GM12892 (cell line): Measurements from ENCODE around the gene MRPL38.
A peak's percentile ranks its signal among the peaks of the same experiment; 100 is the strongest.

Experiments
- DNase-seq: peaks from one replicate; pipeline ENCODE4 v3.0.0; 2011; ENCODE audit not compliant: insufficient read length
- FAIRE-seq: peaks from 2 replicates; lab custom pipeline; 2011; peaks lifted over from hg19 to GRCh38; lab: Jason Lieb, UNC
- POLR2A ChIP-seq: IDR thresholded peaks from 2 replicates; pipeline ENCODE4 v1.6.1; 2011; ENCODE audit warnings: low read depth, low read length, control low read depth
- POLR2AphosphoS5 ChIP-seq: IDR thresholded peaks from 2 replicates; pipeline ENCODE4 v1.6.1; 2011; ENCODE audit warnings: low read depth, low read length, control low read depth
- TAF1 ChIP-seq: IDR thresholded peaks from 2 replicates; pipeline ENCODE4 v1.6.1; 2011; ENCODE audit warnings: low read depth, mild to moderate bottlenecking, control low read depth, low read length, borderline replicate concordance

MRPL38 gene

GRCh38 chr17:75900691-75901533 lies 3.8 kb downstream of the MRPL38 start:
- FAIRE-seq (no peak), DNase-seq (no peak)
- TF ChIP-seq TAF1 (no peak), POLR2AphosphoS5 (no peak), POLR2A (no peak)

- DNase-seq = no peak
- FAIRE-seq = no peak
- TF ChIP-seq TAF1 = no peak
- no peak for TF ChIP-seq POLR2A
Measured at GRCh38 chr17:75899767-75900468, 4.8 kb downstream of the MRPL38 start.

- TF ChIP-seq TAF1 = no peak
- no peak for TF ChIP-seq POLR2AphosphoS5
- no peak for TF ChIP-seq POLR2A
- DNase-seq (no peak), FAIRE-seq (no peak)
Measured at GRCh38 chr17:75899353-75899752, 5.3 kb downstream of the MRPL38 start.

GRCh38 chr17:75898791-75899190 lies 5.9 kb downstream of the MRPL38 start:
- TF ChIP-seq POLR2AphosphoS5 (no peak), TAF1 (no peak), POLR2A (no peak)
- no peak for DNase-seq
- FAIRE-seq = no peak

GRCh38 chr17:75898065-75898464 lies 6.6 kb downstream of the MRPL38 start:
- FAIRE-seq = no peak
- no peak for DNase-seq

GRCh38 chr17:75897160-75898019 lies 7.3 kb downstream of the MRPL38 start:
- TF ChIP-seq TAF1 (no peak), POLR2A (no peak), POLR2AphosphoS5 (no peak)
- no peak for FAIRE-seq
- no peak for DNase-seq

More at GRCh38 chr17:75898065-75898464, 6.6 kb downstream of the MRPL38 start:
- TF ChIP-seq TAF1 = no peak
- TF ChIP-seq POLR2A = no peak
- TF ChIP-seq POLR2AphosphoS5 = no peak

- peak; percentile 93 for FAIRE-seq
Measured at GRCh38 chr17:75896415-75897159, 8.1 kb downstream of the MRPL38 start, which contains the start of gene TRIM65. TSS of gene TRIM65 (minus strand) at chr17:75896951. CDS start at chr17:75896937, 14 bp downstream.

GRCh38 chr17:75895370-75896155 lies 9.1 kb downstream of the MRPL38 start:
- FAIRE-seq (peak; percentile 71), DNase-seq (no peak)
- TF ChIP-seq TAF1 = no peak

More at GRCh38 chr17:75896415-75897159, 8.1 kb downstream of the MRPL38 start, which contains the start of gene TRIM65:
- TF ChIP-seq POLR2AphosphoS5 = peak; percentile 70
- peak; percentile 84 for TF ChIP-seq POLR2A
- peak; percentile 33; the same call in 1 of the 2 replicates for TF ChIP-seq TAF1
- peak; percentile 92 for DNase-seq

- FAIRE-seq (no peak), DNase-seq (no peak)
- TF ChIP-seq TAF1 = no peak
- no peak for TF ChIP-seq POLR2A
- TF ChIP-seq POLR2AphosphoS5 = no peak; the same call in 1 of the 2 replicates
Measured at GRCh38 chr17:75894049-75894733, 10.5 kb downstream of the MRPL38 start.
